Measurements from ENCODE around the gene NOD1. TPM values are rescaled to one million over a fixed set of nuclear protein-coding genes. Genes with fewer than 3 reads are reported as not detected.

The NOD1 gene
- total and polyA plus RNA-seq, 2 of the 8 experiments (the other 6 are each of a cell fraction or from before 2014, with no cell fraction given): 3.8 to 6.5 TPM

DNA sequence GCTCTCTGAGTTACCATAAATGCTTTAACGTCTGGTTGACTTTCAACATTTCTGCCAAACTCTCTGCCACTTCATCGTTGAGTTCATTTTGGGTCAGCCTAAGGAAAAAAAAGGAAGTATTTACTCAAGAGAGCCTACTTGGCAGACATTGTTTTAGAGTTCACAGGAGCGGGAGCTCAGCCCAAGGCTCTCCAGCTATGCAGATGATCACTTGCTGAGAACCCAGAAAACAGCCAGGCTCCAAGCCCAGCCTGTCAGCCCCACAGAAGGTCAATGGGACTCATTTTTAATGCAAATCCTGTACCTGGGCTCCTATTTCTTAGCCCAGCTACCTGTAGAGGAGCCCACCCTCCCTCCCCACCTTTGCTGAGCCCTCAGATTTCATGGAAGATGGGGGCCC, 45.5 kb downstream of the NOD1 start (continued):
- TF ChIP-seq SP1 (IDR thresholded peaks at IDR 0.05; ENCODE audit: low read depth, low read length) (no peak), ZNF274 (IDR thresholded peaks at IDR 0.05; ENCODE audit: borderline replicate concordance, extremely low read depth, low read length) (no peak), KDM1A (IDR thresholded peaks at IDR 0.05; ENCODE audit: borderline replicate concordance, low read length) (no peak), HDAC6 (IDR thresholded peaks at IDR 0.05; ENCODE audit: low read depth, low read length) (no peak), CBX5 (IDR thresholded peaks at IDR 0.05; ENCODE audit: low read depth, low read length) (no peak), TEAD4 (IDR thresholded peaks at IDR 0.05; ENCODE audit: low read depth, low read length) (no peak), ASH2L (IDR thresholded peaks at IDR 0.05; ENCODE audit: low read length) (no peak), POLR2A (IDR thresholded peaks at IDR 0.05; ENCODE audit: control extremely low read depth in 1 of 2, low read depth in 2 of 2, low read length in 2 of 2) (peak in 1 of 2 experiments; percentile 27; a peak in 1 of 3 replicates), BCL11A (IDR thresholded peaks at IDR 0.05; ENCODE audit: low read depth in 2 of 2, low read length in 2 of 2) (no peak), SRF (IDR thresholded peaks at IDR 0.05; ENCODE audit: low read depth, low read length) (no peak), RFX5 (IDR thresholded peaks at IDR 0.05; ENCODE audit: borderline replicate concordance, low read depth, low read length) (no peak), TAF7 (optimal IDR thresholded peaks at IDR 0.05; ENCODE audit: borderline replicate concordance, low read depth, low read length) (peak; percentile 75), TAF1 (IDR thresholded peaks at IDR 0.05; ENCODE audit: low read depth, low read length) (no peak), HDAC2 (IDR thresholded peaks at IDR 0.05; ENCODE audit: borderline replicate concordance in 1 of 2, low read depth in 2 of 2, low read length in 2 of 2) (no peak), YY1 (IDR thresholded peaks at IDR 0.05; ENCODE audit: low read depth, low read length) (peak; percentile 47; the same call in 1 of the 2 replicates), CTBP2 (IDR thresholded peaks at IDR 0.05; ENCODE audit: borderline replicate concordance, insufficient read depth, insufficient read length, low read length) (no peak), EGR1 (IDR thresholded peaks at IDR 0.05; ENCODE audit: borderline replicate concordance, low read depth, low read length) (no peak)

Measured in H1 (cell line).